GM23248 (cell line): ENCODE results near the gene HMGXB3.

Source experiments
- EZH2 ChIP-seq: fragments of 200-600 bp; sonication (generic); IDR thresholded peaks from 2 replicates; pipeline ENCODE4 v1.6.1; 2018; ENCODE audit warnings: antibody characterized with exemption, mild to moderate bottlenecking; ENCODE audit not compliant: insufficient read depth, poor library complexity, severe bottlenecking
- EZH2phosphoT487 ChIP-seq: fragments of 200-600 bp; sonication (generic); IDR thresholded peaks from 2 replicates; pipeline ENCODE4 v1.6.1; 2018; ENCODE audit warnings: antibody characterized with exemption, moderate library complexity, mild to moderate bottlenecking, low read depth; ENCODE audit not compliant: insufficient read depth

GRCh38 chr5:150045549-150045948, 45.0 kb downstream of the HMGXB3 start:
- TF ChIP-seq EZH2: no peak
- TF ChIP-seq EZH2phosphoT487: no peak
